ENCODE data around the gene CEACAM4. TPM values are rescaled to one million over a fixed set of nuclear protein-coding genes. Genes with fewer than 3 reads are reported as not detected.
"Not testable (repeated sequence)": the region's sequence is repeated elsewhere in the genome, so short reads cannot be mapped to it uniquely, and the experiment has no call there.

The CEACAM4 gene
- total RNA-seq, result under 1 TPM; 0.31 to 0.92 TPM
- total RNA-seq, result 0 to 0.38 reads per million in 2 donors

DNA sequence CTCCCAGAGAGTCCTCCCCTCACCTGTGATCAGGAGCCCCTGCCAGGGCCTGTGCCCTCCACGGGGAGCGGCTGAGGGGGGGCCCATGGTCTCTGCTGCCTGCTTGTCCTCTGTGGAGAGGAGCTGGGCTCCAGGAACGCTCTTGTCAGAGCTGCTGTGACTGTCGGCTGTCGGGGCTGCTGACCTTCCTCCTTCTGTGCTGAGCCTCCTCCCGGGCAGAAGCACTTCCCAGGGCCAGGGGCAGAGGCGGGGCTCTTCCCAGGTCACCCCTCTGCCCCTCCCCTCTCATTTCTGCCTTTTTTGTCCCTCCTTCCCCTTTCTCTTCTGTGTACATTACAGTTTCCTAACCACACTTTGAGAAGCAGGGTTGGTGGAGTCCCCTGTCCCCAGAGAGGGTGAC lies at the start of gene CEACAM4:
Gene CEACAM4, minus strand, starts transcription at position 198 of the 400 bp plus-strand sequence. Its CDS starts 111 bp downstream, at position 87.
- Mint-ChIP-seq H3K4me1 (no peaks in the 10 kb centered on the region), H3K27me3 (peaks cover 43% of the 10 kb centered on the region), H3K36me3 (ENCODE audit: low read depth) (peaks cover 2% of the 10 kb centered on the region), H3K27ac (no peak within 1 kb of the TSS), H3K4me3 (no peak within 1 kb of the TSS)
- peaks cover 13% of the 10 kb centered on the region for H3K9me3 ChIP-seq (ENCODE audit: control insufficient read depth, low read length, poor library complexity, severe bottlenecking)
- DNase-seq (no peak), ATAC-seq (no peak)

DNA sequence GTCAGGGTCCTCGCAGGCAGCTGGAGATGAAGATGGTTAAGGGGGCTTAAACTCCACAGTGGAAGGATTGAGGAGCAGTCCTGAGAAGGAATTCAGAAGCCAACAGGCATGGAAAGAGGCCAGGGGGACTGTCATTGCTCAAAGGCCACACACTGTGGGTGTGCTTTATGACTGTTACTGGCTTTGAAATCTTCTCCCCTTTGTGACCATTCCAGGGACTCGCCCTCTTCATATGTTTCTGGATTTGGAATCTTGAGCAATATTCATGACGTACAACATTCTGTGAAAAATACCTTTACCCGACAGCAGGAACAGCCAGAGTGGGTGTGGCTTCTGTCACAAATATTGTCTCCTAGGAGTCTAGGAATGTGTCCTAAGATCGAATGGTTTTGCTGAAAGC lies 44.6 kb upstream of the CEACAM4 start:
- ATAC-seq (no peak), DNase-seq (no peak)
- no peak overlapping the region for H3K4me3 Mint-ChIP-seq
- H3K4me1 Mint-ChIP-seq, result no peaks in the 10 kb centered on the region
- H3K9me3 ChIP-seq (ENCODE audit: control insufficient read depth, low read length, poor library complexity, severe bottlenecking), result no peaks in the 10 kb centered on the region
- H3K27me3 Mint-ChIP-seq, result peaks cover 75% of the 10 kb centered on the region
- no peak overlapping the region for H3K27ac Mint-ChIP-seq
- peaks cover 9% of the 10 kb centered on the region for H3K36me3 Mint-ChIP-seq (ENCODE audit: low read depth)

DNA sequence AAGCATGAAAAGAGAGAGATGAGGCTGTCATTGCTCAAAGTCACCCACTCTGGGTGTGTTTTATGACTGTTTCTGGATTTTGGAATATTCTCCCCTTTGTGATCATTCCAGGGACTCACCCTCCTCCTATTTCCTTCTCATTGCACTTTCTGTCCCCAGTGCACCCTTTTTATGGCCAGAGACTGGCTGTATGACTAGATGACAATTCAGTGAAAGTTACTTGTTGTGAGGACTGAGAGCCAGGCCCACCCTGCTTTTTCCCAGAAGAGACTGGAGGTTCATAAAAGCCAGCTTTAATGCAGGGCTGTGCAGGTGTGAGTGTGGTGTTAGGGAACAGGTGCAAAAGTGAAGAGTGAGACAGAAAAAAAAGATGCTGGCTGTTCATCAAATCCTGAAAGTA lies 43.9 kb upstream of the CEACAM4 start:
- Mint-ChIP-seq H3K36me3 (ENCODE audit: low read depth) (peaks cover 9% of the 10 kb centered on the region), H3K27ac (no peak overlapping the region), H3K4me3 (no peak overlapping the region), H3K27me3 (peaks cover 69% of the 10 kb centered on the region), H3K4me1 (no peaks in the 10 kb centered on the region)
- DNase-seq, result no peak
- H3K9me3 ChIP-seq (ENCODE audit: control insufficient read depth, low read length, poor library complexity, severe bottlenecking), result peaks cover 6% of the 10 kb centered on the region
- ATAC-seq, result no peak

DNA sequence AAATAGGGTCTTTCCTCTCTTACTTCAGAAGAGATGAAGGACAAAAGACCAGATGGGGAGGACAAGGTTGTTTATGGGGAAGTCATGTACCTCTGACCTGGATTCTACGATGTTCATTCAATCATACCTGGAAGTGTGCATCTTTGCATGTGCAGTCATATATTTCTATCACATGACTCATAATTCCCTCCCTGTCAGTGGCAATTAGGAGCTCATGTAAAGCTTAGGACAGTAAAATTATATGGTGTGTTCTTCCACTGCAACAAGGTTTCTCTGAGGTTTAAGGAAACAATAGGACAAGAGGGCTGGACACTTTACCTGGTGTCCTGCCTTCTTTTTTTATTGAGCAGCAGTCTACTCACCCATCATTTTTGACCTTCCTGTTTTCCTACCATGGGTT lies 41.4 kb upstream of the CEACAM4 start:
- peaks cover 9% of the 10 kb centered on the region for H3K36me3 Mint-ChIP-seq (ENCODE audit: low read depth)
- H3K4me1 Mint-ChIP-seq, result no peaks in the 10 kb centered on the region
- no peak overlapping the region for H3K27ac Mint-ChIP-seq
- H3K9me3 ChIP-seq (ENCODE audit: control insufficient read depth, low read length, poor library complexity, severe bottlenecking), result peaks cover 9% of the 10 kb centered on the region
- peaks cover 53% of the 10 kb centered on the region for H3K27me3 Mint-ChIP-seq
- no peak for DNase-seq
- no peak overlapping the region for H3K4me3 Mint-ChIP-seq
- ATAC-seq, result no peak

DNA sequence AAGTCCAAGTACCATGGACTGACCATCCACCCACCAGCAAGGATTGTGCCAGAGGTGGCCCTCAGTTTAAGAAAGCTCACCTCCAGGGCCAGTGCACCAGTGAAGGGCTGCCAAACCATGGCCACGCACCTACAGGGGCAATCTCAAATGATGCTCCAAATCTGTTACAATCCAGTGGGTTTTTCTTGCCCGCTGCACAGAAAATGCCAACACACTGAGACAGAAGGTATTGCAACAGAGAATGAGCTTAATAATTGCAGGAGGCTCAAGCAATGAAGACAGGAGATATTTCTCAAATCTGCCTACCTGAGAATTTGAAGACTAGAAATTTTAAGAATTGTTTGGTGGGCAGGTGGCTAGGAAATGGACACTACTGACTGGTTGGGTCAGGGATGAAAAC lies 39.2 kb upstream of the CEACAM4 start:
- ATAC-seq, result no peak
- DNase-seq, result no peak
- peaks cover 9% of the 10 kb centered on the region for H3K9me3 ChIP-seq (ENCODE audit: control insufficient read depth, low read length, poor library complexity, severe bottlenecking)
- Mint-ChIP-seq H3K4me3 (no peak overlapping the region), H3K27me3 (peaks cover 31% of the 10 kb centered on the region), H3K36me3 (ENCODE audit: low read depth) (peaks cover 5% of the 10 kb centered on the region), H3K4me1 (no peaks in the 10 kb centered on the region), H3K27ac (no peak overlapping the region)

DNA sequence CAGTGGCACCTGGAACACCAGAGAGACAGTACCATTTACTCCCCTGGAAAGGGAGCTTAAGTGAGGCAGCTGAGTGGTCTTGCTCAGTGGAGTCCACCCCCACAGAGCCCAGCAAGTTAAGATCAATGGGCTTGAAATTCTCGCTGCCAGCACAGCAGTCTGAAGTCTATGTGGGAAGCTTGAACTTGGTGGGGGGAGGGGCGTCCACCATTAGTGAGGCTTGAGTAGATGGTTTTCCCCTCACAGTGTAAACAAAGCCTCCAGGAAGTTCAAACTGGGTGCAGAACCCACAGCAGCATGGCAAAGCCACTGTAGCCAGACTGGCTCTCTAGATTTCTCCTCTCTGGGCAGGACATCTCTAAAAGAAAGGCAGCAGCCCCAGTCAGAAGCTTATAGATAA lies 30.3 kb upstream of the CEACAM4 start:
- ATAC-seq (peak; percentile 74), DNase-seq (peak in 1 of 3 donors; percentile 20)
- Mint-ChIP-seq H3K4me3 (peak overlapping the region; percentile 49), H3K4me1 (no peaks in the 10 kb centered on the region), H3K27me3 (no peaks in the 10 kb centered on the region), H3K36me3 (ENCODE audit: low read depth) (peaks cover 6% of the 10 kb centered on the region), H3K27ac (peak overlapping the region; percentile 72)
- H3K9me3 ChIP-seq (ENCODE audit: control insufficient read depth, low read length, poor library complexity, severe bottlenecking), result no peaks in the 10 kb centered on the region

DNA sequence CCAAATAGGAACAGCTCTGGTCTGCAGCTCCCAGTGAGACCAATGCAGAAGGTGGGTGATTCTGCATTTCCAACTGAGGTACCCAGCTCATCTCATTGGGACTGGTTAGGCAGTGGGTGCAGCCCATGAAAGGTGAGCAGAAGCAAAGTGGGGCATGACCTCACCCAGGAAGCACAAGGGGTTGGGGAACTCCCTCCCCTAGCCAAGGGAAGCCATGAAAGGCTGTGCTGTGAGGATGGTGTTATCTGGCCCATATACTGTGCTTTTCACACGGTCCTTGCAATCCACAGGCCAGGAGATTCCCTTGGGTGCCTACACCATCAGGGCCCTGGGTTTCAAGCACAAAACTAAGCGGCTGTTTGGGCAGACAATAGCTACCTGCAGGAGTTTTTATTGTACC lies 29.9 kb upstream of the CEACAM4 start:
- not testable (repeated sequence) for H3K27me3 Mint-ChIP-seq; H3K4me1 Mint-ChIP-seq; H3K36me3 Mint-ChIP-seq (ENCODE audit: low read depth); H3K9me3 ChIP-seq (ENCODE audit: control insufficient read depth, low read length, poor library complexity, severe bottlenecking)
- DNase-seq (peak in 2 of 3 donors; percentile 30 to 40), ATAC-seq (peak; percentile 97)
- peak overlapping the region; percentile 49 for H3K4me3 Mint-ChIP-seq
- peak overlapping the region; percentile 72 for H3K27ac Mint-ChIP-seq

DNA sequence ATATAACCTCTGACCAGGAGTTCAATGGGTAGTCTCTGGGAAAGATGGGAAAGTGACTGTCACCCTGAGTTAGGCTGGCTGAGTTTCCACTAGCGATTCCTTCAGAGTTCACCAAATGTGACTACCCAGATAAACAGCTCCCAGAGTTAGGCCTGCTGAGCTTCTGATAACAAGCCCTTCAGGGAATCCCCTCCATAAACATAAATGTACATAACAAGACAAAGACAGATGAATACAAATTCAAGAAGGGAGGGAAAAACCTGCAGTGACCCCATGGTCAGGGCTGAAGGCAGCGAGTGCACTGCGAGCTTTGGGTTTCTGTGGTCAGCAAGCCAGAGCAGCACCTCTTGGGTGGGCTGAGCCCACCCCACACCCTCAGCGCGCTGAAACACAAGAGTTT lies 25.4 kb upstream of the CEACAM4 start:
- H3K36me3 Mint-ChIP-seq (ENCODE audit: low read depth), result peaks cover 6% of the 10 kb centered on the region
- H3K4me3 Mint-ChIP-seq, result no peak overlapping the region
- H3K27me3 Mint-ChIP-seq, result peaks cover 20% of the 10 kb centered on the region

DNA sequence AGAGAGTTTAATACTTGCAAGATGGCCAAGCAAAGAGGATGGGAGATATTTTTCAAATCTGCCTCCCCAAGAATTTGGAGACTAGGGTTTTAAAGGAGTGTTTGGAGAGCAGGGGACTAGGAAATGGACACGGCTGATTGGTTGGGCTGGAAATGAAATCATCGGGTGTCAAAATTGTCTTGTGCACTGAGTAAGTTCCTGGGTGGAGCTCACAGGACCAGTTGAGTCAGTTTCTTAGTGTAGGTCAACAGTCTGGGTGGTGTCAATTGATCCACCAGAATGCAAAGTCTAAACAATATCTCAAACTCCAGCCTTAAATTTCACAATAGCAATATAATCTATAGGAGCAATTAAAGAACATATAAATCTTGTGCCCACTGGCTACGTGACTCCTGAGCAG lies 23.0 kb upstream of the CEACAM4 start:
- ATAC-seq, result no peak
- Mint-ChIP-seq H3K36me3 (ENCODE audit: low read depth) (peaks cover 6% of the 10 kb centered on the region), H3K4me3 (no peak overlapping the region), H3K4me1 (peaks cover 2% of the 10 kb centered on the region), H3K27me3 (peaks cover 20% of the 10 kb centered on the region), H3K27ac (peak overlapping the region; percentile 64)
- DNase-seq, result no peak
- no peaks in the 10 kb centered on the region for H3K9me3 ChIP-seq (ENCODE audit: control insufficient read depth, low read length, poor library complexity, severe bottlenecking)

More for the DNA sequence above, 25.4 kb upstream of the CEACAM4 start:
- H3K27ac Mint-ChIP-seq, result no peak overlapping the region
- peaks cover 2% of the 10 kb centered on the region for H3K4me1 Mint-ChIP-seq
- no peak for ATAC-seq
- no peaks in the 10 kb centered on the region for H3K9me3 ChIP-seq (ENCODE audit: control insufficient read depth, low read length, poor library complexity, severe bottlenecking)
- no peak for DNase-seq

DNA sequence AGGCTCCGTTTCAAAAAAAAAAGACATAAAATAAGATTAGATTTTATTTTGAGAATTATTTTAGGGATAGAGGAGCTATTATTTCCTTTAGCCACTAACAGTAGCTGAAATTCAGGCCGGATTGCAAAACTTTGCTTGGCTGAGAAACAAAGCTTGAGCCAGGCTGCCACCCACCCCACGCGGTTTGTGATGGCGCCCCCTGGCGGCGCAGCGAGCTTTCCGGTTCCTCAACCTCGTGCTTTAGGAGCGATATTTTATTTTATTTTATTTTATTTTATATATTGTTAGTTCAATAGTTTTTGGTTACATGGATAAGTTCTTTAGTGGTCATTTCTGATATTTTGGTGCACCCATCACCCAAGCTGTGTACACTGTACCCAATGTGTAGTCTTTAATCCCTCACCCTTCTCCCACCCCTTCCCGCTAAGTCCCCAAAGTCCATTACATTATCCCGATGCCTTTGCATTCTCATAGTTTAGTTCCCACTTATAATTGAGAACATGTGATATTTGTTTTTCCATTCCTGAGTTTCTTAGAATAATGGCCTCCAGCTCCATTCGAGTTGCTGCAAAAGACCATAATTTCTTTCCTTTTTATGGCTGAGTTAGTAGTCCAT lies 19.8 kb upstream of the CEACAM4 start:
- DNase-seq (peak in 2 of 3 donors; percentile 28 to 35), ATAC-seq (no peak)
- H3K9me3 ChIP-seq (ENCODE audit: control insufficient read depth, low read length, poor library complexity, severe bottlenecking), result no peaks in the 10 kb centered on the region
- H3K4me1 Mint-ChIP-seq, result peaks cover 6% of the 10 kb centered on the region
- H3K4me3 Mint-ChIP-seq, result no peak overlapping the region
- peaks cover 20% of the 10 kb centered on the region for H3K27me3 Mint-ChIP-seq
- peaks cover 6% of the 10 kb centered on the region for H3K36me3 Mint-ChIP-seq (ENCODE audit: low read depth)
- H3K27ac Mint-ChIP-seq, result no peak overlapping the region

DNA sequence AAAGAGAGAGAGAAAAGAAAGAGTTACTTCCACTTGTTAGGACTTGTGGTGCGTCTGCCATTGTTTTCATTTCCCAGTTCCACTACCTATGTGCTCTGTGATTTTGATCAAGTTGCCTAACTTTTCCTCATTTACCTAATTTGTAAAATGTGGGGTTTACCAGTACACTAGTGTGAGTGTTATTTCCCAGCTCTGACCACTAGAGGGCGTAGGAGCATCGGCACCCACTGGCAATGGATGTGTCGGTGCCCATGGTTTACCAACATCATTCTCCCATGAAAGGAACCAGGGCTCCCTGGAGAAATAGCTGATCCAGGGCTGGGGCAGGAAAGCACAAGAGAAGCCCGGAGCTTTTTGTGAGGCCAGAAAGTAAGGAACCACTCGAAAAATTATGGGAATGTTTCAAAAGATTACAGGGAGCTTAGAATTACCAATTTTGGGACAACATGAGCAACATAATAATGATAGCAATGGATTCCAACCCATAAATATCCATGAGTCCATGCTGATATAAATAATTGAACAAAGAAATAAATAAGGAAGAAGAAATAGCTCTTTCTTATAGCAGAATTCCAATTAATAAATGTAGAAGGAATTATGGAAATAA lies 15.1 kb upstream of the CEACAM4 start:
- Mint-ChIP-seq H3K27ac (peak overlapping the region; percentile 88), H3K36me3 (ENCODE audit: low read depth) (no peaks in the 10 kb centered on the region), H3K27me3 (peaks cover 21% of the 10 kb centered on the region), H3K4me1 (peaks cover 9% of the 10 kb centered on the region), H3K4me3 (no peak overlapping the region)
- H3K9me3 ChIP-seq (ENCODE audit: control insufficient read depth, low read length, poor library complexity, severe bottlenecking), result no peaks in the 10 kb centered on the region
- peak; percentile 85 for ATAC-seq
- DNase-seq, result peak; percentile 42 to 71 (median 45)

DNA sequence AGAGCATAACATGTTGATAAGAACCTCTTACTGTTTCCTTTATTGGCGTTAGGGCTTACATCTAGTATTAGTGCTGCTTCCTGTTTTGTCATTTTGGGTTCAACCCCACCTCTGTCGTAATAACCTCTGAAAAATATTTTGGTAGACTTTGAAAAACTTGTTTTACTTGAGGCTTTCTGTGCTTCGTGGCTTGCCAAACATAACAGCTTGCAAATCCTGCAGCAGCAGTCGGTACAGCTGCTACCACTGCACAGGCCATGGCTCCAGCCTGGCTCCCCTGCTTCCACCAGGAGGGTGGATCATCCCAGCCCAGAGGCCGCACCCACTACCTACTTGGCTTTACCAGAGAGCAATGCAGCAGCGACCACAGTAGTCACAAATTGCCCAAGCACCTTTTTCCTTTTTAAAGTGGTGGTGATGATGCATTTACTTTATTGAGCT lies 11.8 kb upstream of the CEACAM4 start:
- Mint-ChIP-seq H3K27me3 (peaks cover 54% of the 10 kb centered on the region), H3K36me3 (ENCODE audit: low read depth) (peaks cover 2% of the 10 kb centered on the region), H3K4me3 (no peak overlapping the region), H3K4me1 (peaks cover 9% of the 10 kb centered on the region), H3K27ac (peak overlapping the region; percentile 62)
- no peaks in the 10 kb centered on the region for H3K9me3 ChIP-seq (ENCODE audit: control insufficient read depth, low read length, poor library complexity, severe bottlenecking)
- ATAC-seq (peak; percentile 53), DNase-seq (no peak)

DNA sequence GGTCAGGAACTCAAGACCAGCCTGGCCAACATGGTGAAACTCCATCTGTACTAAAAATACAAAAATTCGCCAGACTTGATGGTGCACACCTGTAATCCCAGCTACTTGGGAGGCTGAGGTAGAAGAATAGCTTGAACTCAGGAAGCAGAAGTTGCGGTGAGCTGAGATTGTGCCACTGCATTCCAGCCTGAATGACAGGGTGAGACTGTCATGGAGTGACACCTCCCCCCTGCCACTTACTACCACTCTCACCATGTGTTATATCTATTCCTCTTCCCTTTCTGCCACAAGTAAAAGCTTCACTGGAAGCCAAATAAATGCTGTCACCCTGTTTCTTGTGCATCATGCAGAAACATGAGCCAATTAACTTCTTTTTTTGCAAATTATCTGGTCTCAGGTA lies 10.6 kb upstream of the CEACAM4 start:
- Mint-ChIP-seq H3K27me3 (peaks cover 57% of the 10 kb centered on the region), H3K4me3 (no peak overlapping the region), H3K27ac (peak overlapping the region; percentile 27), H3K36me3 (ENCODE audit: low read depth) (peaks cover 2% of the 10 kb centered on the region), H3K4me1 (peaks cover 9% of the 10 kb centered on the region)
- ATAC-seq, result no peak
- DNase-seq, result no peak
- H3K9me3 ChIP-seq (ENCODE audit: control insufficient read depth, low read length, poor library complexity, severe bottlenecking), result no peaks in the 10 kb centered on the region
